PFSK-1 (cell line): ENCODE results near the gene DDX10.

ENCODE experiments used
- FOXP2 ChIP-seq: optimal IDR thresholded peaks from 2 replicates; pipeline ENCODE3; 2011; ENCODE audit warnings: borderline replicate concordance, control low read depth, inconsistent platforms; ENCODE audit not compliant: insufficient read depth; ENCODE audit errors: extremely low read length, extremely low read depth
- POLR2AphosphoS5 ChIP-seq: IDR thresholded peaks from 2 replicates; pipeline ENCODE4 v1.6.1; 2012; ENCODE audit warnings: low read depth, mild to moderate bottlenecking, control low read depth, low read length, moderate library complexity
- SIN3A ChIP-seq: IDR thresholded peaks from 2 replicates; pipeline ENCODE4 v1.6.1; 2012; ENCODE audit warnings: mild to moderate bottlenecking, low read length, moderate library complexity, borderline replicate concordance; ENCODE audit not compliant: insufficient read depth
- TAF1 ChIP-seq: IDR thresholded peaks from 2 replicates; pipeline ENCODE4 v1.6.1; 2012; ENCODE audit warnings: low read length, control low read depth, borderline replicate concordance; ENCODE audit not compliant: insufficient read depth
- TF ChIP-seq, protein P1 (sequence below), 2 experiments: IDR thresholded peaks; 2 replicates each; pipeline versions ENCODE4 v1.6.1 to v1.8.0; 2011 to 2012; ENCODE audit warnings: low read depth in 2 of 2, low read length in 2 of 2, control low read depth in 1 of 2, inconsistent platforms in 1 of 2, mild to moderate bottlenecking in 1 of 2, moderate library complexity in 1 of 2; ENCODE audit not compliant: insufficient read depth in 1 of 2

The DDX10 gene

GRCh38 chr11:108931168-108931567 lies 266.3 kb downstream of the DDX10 start:
- no peak for TF ChIP-seq SIN3A
- no peak for TF ChIP-seq POLR2AphosphoS5
- TF ChIP-seq, protein P1, sequence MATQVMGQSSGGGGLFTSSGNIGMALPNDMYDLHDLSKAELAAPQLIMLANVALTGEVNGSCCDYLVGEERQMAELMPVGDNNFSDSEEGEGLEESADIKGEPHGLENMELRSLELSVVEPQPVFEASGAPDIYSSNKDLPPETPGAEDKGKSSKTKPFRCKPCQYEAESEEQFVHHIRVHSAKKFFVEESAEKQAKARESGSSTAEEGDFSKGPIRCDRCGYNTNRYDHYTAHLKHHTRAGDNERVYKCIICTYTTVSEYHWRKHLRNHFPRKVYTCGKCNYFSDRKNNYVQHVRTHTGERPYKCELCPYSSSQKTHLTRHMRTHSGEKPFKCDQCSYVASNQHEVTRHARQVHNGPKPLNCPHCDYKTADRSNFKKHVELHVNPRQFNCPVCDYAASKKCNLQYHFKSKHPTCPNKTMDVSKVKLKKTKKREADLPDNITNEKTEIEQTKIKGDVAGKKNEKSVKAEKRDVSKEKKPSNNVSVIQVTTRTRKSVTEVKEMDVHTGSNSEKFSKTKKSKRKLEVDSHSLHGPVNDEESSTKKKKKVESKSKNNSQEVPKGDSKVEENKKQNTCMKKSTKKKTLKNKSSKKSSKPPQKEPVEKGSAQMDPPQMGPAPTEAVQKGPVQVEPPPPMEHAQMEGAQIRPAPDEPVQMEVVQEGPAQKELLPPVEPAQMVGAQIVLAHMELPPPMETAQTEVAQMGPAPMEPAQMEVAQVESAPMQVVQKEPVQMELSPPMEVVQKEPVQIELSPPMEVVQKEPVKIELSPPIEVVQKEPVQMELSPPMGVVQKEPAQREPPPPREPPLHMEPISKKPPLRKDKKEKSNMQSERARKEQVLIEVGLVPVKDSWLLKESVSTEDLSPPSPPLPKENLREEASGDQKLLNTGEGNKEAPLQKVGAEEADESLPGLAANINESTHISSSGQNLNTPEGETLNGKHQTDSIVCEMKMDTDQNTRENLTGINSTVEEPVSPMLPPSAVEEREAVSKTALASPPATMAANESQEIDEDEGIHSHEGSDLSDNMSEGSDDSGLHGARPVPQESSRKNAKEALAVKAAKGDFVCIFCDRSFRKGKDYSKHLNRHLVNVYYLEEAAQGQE (IDR thresholded peaks at IDR 0.05; ENCODE audit: insufficient read depth in 1 of 2, low read depth in 2 of 2, low read length in 2 of 2): no peak
- TF ChIP-seq TAF1: no peak

GRCh38 chr11:108933630-108934029 lies 268.8 kb downstream of the DDX10 start:
- TF ChIP-seq POLR2AphosphoS5 (no peak), TAF1 (no peak), FOXP2 (no peak), SIN3A (no peak)
- TF ChIP-seq, protein P1 (IDR thresholded peaks at IDR 0.05; ENCODE audit: insufficient read depth in 1 of 2, low read depth in 2 of 2, low read length in 2 of 2): no peak

DNA sequence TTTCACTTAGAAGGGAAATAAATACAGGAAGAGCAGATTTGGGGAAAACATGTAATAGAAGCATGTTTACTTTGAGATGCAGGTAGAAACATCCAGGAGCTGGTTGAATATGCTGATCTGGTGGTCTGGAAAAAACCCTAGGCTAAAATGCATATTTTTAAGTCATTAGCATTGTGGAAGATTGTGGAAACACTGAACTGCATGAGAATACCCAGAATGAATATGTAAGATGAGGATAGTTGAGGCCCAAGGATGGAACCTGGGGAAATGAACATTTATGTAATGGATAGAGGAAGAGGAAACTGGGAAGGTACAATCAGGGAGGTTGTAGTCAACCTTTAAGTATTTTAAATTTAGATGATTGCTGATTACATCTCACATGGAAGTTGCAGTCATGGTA lies 269.4 kb downstream of the DDX10 start:
- TF ChIP-seq FOXP2: no peak
- no peak for TF ChIP-seq TAF1
- no peak for TF ChIP-seq SIN3A
- TF ChIP-seq, protein P1 (IDR thresholded peaks at IDR 0.05; ENCODE audit: insufficient read depth in 1 of 2, low read depth in 2 of 2, low read length in 2 of 2): no peak
- no peak for TF ChIP-seq POLR2AphosphoS5

DNA sequence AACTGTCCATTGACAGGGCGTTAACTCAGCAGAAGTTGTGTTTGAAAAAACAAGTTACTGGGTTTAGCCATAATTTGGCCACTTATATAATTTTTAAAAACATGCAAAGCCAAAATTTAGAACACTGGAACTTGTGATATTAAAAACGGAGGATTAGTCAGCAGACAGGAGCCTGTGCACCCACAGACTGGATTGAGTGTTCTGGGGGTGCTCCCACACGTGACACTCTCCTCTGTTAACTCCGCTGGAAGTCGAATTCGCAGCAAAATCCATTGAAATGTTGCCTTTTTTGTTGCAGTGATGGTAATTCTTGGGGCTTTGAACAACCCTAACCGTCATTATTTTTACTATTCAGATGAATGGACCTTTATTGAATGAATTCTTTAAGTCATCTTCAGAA lies 269.8 kb downstream of the DDX10 start:
- TF ChIP-seq FOXP2 (no peak), POLR2AphosphoS5 (no peak), TAF1 (no peak), SIN3A (no peak)
- TF ChIP-seq, protein P1 (IDR thresholded peaks at IDR 0.05; ENCODE audit: insufficient read depth in 1 of 2, low read depth in 2 of 2, low read length in 2 of 2): no peak

DNA sequence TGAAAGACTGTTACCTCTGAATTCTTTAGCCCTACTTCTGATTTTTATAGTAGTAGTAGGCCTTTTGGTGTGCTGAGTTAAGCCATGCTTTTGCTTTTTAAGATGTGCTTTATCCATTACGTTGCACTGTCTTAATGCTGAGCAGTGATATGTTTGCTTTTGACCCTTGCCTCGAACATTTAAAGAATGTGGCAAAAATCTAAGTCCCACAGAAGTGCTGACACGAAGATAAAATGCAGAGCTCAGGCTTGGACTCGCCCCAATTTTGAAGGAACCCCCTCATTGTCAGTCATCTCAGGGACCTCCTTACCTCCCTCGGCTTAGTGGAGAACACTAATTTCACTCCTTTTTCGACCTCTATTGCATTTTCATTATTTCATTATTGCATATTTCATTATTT lies 272.9 kb downstream of the DDX10 start:
- TF ChIP-seq SIN3A: no peak
- no peak for TF ChIP-seq POLR2AphosphoS5
- TF ChIP-seq, protein P1 (IDR thresholded peaks at IDR 0.05; ENCODE audit: insufficient read depth in 1 of 2, low read depth in 2 of 2, low read length in 2 of 2): no peak
- no peak for TF ChIP-seq TAF1
- TF ChIP-seq FOXP2: no peak
